Measurements from ENCODE around the gene TIMP1. TPM values are rescaled to one million over a fixed set of nuclear protein-coding genes. Genes with fewer than 3 reads are reported as not detected.
"Not testable (repeated sequence)": the region's sequence is repeated elsewhere in the genome, so short reads cannot be mapped to it uniquely, and the experiment has no call there.

TIMP1 gene
- total RNA-seq, 1 experiment from 2014 or later = 185 TPM

- not testable (repeated sequence) for DNase-seq (ENCODE audit: low read depth)
These were observed 20.9 kb downstream of the TIMP1 start for GRCh38 chrX:47603125-47603524.

GRCh38 chrX:47605024-47605423, 22.8 kb downstream of the TIMP1 start:
- no peak for DNase-seq (ENCODE audit: low read depth)

- no peak for DNase-seq (ENCODE audit: low read depth)
These were observed 24.9 kb downstream of the TIMP1 start for GRCh38 chrX:47607091-47607490.

GRCh38 chrX:47608130-47608810, 26.0 kb downstream of the TIMP1 start:
- no peak for DNase-seq (ENCODE audit: low read depth)

- DNase-seq (ENCODE audit: low read depth) = no peak
These were observed 28.3 kb downstream of the TIMP1 start for GRCh38 chrX:47610511-47610910.

- no peak for DNase-seq (ENCODE audit: low read depth)
These were observed 29.3 kb downstream of the TIMP1 start for GRCh38 chrX:47611489-47611888.

- DNase-seq (ENCODE audit: low read depth) = no peak
These were observed 29.7 kb downstream of the TIMP1 start for GRCh38 chrX:47611926-47612325.

- DNase-seq (ENCODE audit: low read depth) = no peak
These were observed 30.2 kb downstream of the TIMP1 start for GRCh38 chrX:47612418-47612817.

- no peak for DNase-seq (ENCODE audit: low read depth)
These were observed 30.8 kb downstream of the TIMP1 start for GRCh38 chrX:47613082-47613481.

- DNase-seq (ENCODE audit: low read depth) = no peak
These were observed 32.4 kb downstream of the TIMP1 start for GRCh38 chrX:47614618-47615017.

GRCh38 chrX:47618923-47619485, 36.8 kb downstream of the TIMP1 start:
- no peak for DNase-seq (ENCODE audit: low read depth)

- DNase-seq (ENCODE audit: low read depth) = no peak
These were observed 37.5 kb downstream of the TIMP1 start, which contains the start of gene SYN1 for GRCh38 chrX:47619486-47620302. TSS of gene SYN1 (minus strand) at chrX:47619857. CDS start at chrX:47619728, 129 bp downstream.

- no peak for DNase-seq (ENCODE audit: low read depth)
These were observed 38.1 kb downstream of the TIMP1 start for GRCh38 chrX:47620303-47620685.

- no peak for DNase-seq (ENCODE audit: low read depth)
These were observed 39.6 kb downstream of the TIMP1 start for GRCh38 chrX:47621851-47622250.

- peak; percentile 57 for DNase-seq (ENCODE audit: low read depth)
These were observed 41.3 kb downstream of the TIMP1 start for GRCh38 chrX:47623540-47624027.

GRCh38 chrX:47625365-47625764, 43.1 kb downstream of the TIMP1 start:
- no peak for DNase-seq (ENCODE audit: low read depth)

- DNase-seq (ENCODE audit: low read depth) = no peak
These were observed 46.7 kb downstream of the TIMP1 start for GRCh38 chrX:47628982-47629381.

GRCh38 chrX:47629419-47630200, 47.4 kb downstream of the TIMP1 start, which contains the start of gene CFP:
TSS of gene CFP (minus strand) at chrX:47629930. CDS start at chrX:47629844, 86 bp downstream.
- DNase-seq (ENCODE audit: low read depth) = no peak

- no peak for DNase-seq (ENCODE audit: low read depth)
These were observed 49.4 kb downstream of the TIMP1 start for GRCh38 chrX:47631676-47632075.

- DNase-seq (ENCODE audit: low read depth) = no peak
These were observed 50.4 kb downstream of the TIMP1 start for GRCh38 chrX:47632666-47633065.
